ENCODE results near the gene LRTM2.

The LRTM2 gene

DNA sequence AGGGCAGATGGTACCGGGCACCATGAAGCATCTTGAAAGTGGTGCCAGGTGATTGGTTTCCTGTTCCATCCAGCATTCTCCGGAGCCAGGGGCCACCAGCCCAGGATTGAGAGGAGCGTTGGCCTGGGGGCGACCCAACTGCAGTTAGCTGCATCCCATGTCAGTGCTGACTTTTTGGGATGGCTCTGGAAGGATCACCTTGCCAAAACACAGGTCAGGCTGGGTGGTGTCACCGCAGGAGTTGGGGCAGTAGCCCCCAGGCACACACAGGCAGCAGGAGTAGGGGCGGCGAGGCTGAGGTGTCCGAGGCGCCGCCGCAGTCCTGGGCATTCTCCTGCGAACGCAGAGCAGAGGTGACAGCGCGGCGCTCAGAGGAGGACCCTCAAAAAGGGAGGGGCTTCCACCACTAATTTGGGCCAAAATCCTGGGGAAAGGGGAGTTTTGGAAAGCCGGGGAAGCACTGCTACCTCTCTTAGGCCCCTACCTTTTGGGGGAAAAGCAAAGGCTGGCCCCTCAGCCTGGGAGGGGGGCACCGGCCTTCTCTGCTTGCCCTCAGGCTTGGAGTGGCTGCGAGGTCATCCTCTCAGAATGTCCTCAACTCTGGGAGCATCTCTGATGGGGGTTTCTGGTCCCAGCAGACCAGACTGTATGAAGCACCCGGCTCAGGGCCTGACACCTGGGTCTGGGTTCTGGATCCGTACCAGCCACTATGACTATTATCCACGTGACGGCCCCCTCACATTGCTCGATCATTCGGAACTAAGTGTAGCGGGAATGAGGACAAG lies 26.7 kb upstream of the LRTM2 start:
- DNase-seq (ENCODE audit: low read depth in 1 of 2, low spot score in 1 of 2): no peak
- TF ChIP-seq, protein P1, sequence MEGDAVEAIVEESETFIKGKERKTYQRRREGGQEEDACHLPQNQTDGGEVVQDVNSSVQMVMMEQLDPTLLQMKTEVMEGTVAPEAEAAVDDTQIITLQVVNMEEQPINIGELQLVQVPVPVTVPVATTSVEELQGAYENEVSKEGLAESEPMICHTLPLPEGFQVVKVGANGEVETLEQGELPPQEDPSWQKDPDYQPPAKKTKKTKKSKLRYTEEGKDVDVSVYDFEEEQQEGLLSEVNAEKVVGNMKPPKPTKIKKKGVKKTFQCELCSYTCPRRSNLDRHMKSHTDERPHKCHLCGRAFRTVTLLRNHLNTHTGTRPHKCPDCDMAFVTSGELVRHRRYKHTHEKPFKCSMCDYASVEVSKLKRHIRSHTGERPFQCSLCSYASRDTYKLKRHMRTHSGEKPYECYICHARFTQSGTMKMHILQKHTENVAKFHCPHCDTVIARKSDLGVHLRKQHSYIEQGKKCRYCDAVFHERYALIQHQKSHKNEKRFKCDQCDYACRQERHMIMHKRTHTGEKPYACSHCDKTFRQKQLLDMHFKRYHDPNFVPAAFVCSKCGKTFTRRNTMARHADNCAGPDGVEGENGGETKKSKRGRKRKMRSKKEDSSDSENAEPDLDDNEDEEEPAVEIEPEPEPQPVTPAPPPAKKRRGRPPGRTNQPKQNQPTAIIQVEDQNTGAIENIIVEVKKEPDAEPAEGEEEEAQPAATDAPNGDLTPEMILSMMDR (IDR thresholded peaks at IDR 0.05; ENCODE audit: insufficient read depth, low read length): no peak
- TF ChIP-seq POLR2AphosphoS5 (IDR thresholded peaks at IDR 0.05; ENCODE audit: low read depth): no peak
- no peak for TF ChIP-seq SPI1 (IDR thresholded peaks at IDR 0.05; ENCODE audit: borderline replicate concordance, low read depth)
- TF ChIP-seq, protein P2, sequence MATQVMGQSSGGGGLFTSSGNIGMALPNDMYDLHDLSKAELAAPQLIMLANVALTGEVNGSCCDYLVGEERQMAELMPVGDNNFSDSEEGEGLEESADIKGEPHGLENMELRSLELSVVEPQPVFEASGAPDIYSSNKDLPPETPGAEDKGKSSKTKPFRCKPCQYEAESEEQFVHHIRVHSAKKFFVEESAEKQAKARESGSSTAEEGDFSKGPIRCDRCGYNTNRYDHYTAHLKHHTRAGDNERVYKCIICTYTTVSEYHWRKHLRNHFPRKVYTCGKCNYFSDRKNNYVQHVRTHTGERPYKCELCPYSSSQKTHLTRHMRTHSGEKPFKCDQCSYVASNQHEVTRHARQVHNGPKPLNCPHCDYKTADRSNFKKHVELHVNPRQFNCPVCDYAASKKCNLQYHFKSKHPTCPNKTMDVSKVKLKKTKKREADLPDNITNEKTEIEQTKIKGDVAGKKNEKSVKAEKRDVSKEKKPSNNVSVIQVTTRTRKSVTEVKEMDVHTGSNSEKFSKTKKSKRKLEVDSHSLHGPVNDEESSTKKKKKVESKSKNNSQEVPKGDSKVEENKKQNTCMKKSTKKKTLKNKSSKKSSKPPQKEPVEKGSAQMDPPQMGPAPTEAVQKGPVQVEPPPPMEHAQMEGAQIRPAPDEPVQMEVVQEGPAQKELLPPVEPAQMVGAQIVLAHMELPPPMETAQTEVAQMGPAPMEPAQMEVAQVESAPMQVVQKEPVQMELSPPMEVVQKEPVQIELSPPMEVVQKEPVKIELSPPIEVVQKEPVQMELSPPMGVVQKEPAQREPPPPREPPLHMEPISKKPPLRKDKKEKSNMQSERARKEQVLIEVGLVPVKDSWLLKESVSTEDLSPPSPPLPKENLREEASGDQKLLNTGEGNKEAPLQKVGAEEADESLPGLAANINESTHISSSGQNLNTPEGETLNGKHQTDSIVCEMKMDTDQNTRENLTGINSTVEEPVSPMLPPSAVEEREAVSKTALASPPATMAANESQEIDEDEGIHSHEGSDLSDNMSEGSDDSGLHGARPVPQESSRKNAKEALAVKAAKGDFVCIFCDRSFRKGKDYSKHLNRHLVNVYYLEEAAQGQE (IDR thresholded peaks at IDR 0.05; ENCODE audit: insufficient replicate concordance, low read depth): no peak
- TF ChIP-seq GABPA (IDR thresholded peaks at IDR 0.05; ENCODE audit: low read depth): no peak
- Histone ChIP-seq H3K4me3 (replicated peaks; ENCODE audit: insufficient read depth, low read length) (no peak overlapping the region), H3K27ac (replicated peaks) (no peak overlapping the region), H3K27me3 (ENCODE audit: insufficient read depth, poor library complexity, severe bottlenecking) (no peaks in the 10 kb centered on the region)

GRCh38 chr12:1794440-1795090 lies 25.8 kb upstream of the LRTM2 start:
- TF ChIP-seq GABPA (IDR thresholded peaks at IDR 0.05; ENCODE audit: low read depth) (no peak), SPI1 (IDR thresholded peaks at IDR 0.05; ENCODE audit: borderline replicate concordance, low read depth) (no peak), POLR2AphosphoS5 (IDR thresholded peaks at IDR 0.05; ENCODE audit: low read depth) (no peak)
- TF ChIP-seq, protein P1 (IDR thresholded peaks at IDR 0.05; ENCODE audit: insufficient read depth, low read length): no peak
- TF ChIP-seq, protein P2 (IDR thresholded peaks at IDR 0.05; ENCODE audit: insufficient replicate concordance, low read depth): no peak
- H3K27ac ChIP-seq (replicated peaks): no peak overlapping the region
- H3K27me3 ChIP-seq (ENCODE audit: insufficient read depth, poor library complexity, severe bottlenecking): no peaks in the 10 kb centered on the region
- no peak overlapping the region for H3K4me3 ChIP-seq (replicated peaks; ENCODE audit: insufficient read depth, low read length)
- no peak for DNase-seq (ENCODE audit: low read depth in 1 of 2, low spot score in 1 of 2)

- H3K4me3 ChIP-seq (replicated peaks; ENCODE audit: insufficient read depth, low read length): no peak overlapping the region
- TF ChIP-seq, protein P1 (IDR thresholded peaks at IDR 0.05; ENCODE audit: insufficient read depth, low read length): no peak
- TF ChIP-seq, protein P2 (IDR thresholded peaks at IDR 0.05; ENCODE audit: insufficient replicate concordance, low read depth): no peak
- TF ChIP-seq SPI1 (IDR thresholded peaks at IDR 0.05; ENCODE audit: borderline replicate concordance, low read depth) (no peak), POLR2AphosphoS5 (IDR thresholded peaks at IDR 0.05; ENCODE audit: low read depth) (no peak), GABPA (IDR thresholded peaks at IDR 0.05; ENCODE audit: low read depth) (no peak)
- no peak for DNase-seq (ENCODE audit: low read depth in 1 of 2, low spot score in 1 of 2)
- H3K27me3 ChIP-seq (ENCODE audit: insufficient read depth, poor library complexity, severe bottlenecking): no peaks in the 10 kb centered on the region
- no peak overlapping the region for H3K27ac ChIP-seq (replicated peaks)
These were observed 25.1 kb upstream of the LRTM2 start for GRCh38 chr12:1795221-1795784.

All from HL-60 (cell line).